Measurements from ENCODE around the gene RIF1.
A peak's percentile ranks its signal among the peaks of the same experiment; 100 is the strongest.
"Not testable (repeated sequence)": the region's sequence is repeated elsewhere in the genome, so short reads cannot be mapped to it uniquely, and the experiment has no call there.

Gene RIF1

GRCh38 chr2:151409601-151410484, at the start of gene RIF1:
RIF1 (plus strand) TSS chr2:151409902; CDS start chr2:151410424, 522 bp downstream.
- peak; percentile 75 to 79 for DNase-seq (ENCODE audit: low read depth in 2 of 2)

- no peak for DNase-seq (ENCODE audit: low read depth in 2 of 2)
Measured at GRCh38 chr2:151361674-151362370, 47.9 kb upstream of the RIF1 start.

DNA sequence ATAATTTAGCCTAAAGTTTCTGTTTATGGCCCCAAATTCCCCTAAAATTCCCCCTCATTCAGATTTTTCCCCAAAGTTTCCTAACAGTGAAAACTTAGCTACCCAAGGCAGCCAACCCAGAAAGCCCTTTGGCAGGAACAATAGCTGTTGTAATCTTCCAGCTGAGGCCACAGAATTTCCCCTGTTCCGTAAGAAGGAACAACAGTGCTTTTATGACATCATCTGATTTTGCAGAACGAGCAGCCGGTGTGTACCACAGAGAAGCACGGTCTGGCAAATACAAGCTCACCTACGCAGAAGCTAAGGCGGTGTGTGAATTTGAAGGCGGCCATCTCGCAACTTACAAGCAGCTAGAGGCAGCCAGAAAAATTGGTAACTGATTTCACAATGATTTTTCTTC, 46.0 kb upstream of the RIF1 start:
- DNase-seq (ENCODE audit: low read depth in 2 of 2) = no peak

GRCh38 chr2:151367571-151367970, 42.1 kb upstream of the RIF1 start:
- DNase-seq (ENCODE audit: low read depth in 2 of 2) = no peak

GRCh38 chr2:151374436-151374835, 35.3 kb upstream of the RIF1 start:
- DNase-seq (ENCODE audit: low read depth in 2 of 2) = no peak

GRCh38 chr2:151379169-151379568, 30.5 kb upstream of the RIF1 start:
- DNase-seq (ENCODE audit: low read depth in 2 of 2) = no peak

GRCh38 chr2:151380580-151381235, 29.0 kb upstream of the RIF1 start:
- no peak for DNase-seq (ENCODE audit: low read depth in 2 of 2)

- no peak for DNase-seq (ENCODE audit: low read depth in 2 of 2)
Measured at GRCh38 chr2:151381266-151381665, 28.4 kb upstream of the RIF1 start.

GRCh38 chr2:151388011-151388410, 21.7 kb upstream of the RIF1 start:
- no peak for DNase-seq (ENCODE audit: low read depth in 2 of 2)

DNA sequence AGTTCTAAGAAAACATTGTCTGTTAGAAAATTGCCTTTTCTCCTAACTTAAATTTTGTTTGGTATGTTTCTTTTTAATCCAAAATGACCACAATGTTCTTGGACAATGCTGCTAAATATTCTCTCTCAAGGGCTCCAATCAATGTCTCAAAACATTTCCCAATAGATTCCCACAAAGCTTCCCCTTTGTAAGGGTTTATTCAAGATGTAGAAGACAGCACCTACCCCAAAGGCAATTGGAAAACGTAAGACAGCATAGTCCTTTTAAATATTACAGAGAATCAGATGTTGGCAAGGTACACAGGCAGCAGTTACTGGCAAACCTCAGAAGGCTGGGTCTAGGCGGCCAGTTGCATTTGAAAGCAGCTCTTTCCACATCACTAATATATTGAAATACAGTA, 18.3 kb upstream of the RIF1 start:
- DNase-seq (ENCODE audit: low read depth in 2 of 2) = no peak

- no peak for DNase-seq (ENCODE audit: low read depth in 2 of 2)
Measured at GRCh38 chr2:151394509-151394908, 15.2 kb upstream of the RIF1 start.

- DNase-seq (ENCODE audit: low read depth in 2 of 2) = no peak
Measured at GRCh38 chr2:151395509-151396374, 14.0 kb upstream of the RIF1 start.

DNA sequence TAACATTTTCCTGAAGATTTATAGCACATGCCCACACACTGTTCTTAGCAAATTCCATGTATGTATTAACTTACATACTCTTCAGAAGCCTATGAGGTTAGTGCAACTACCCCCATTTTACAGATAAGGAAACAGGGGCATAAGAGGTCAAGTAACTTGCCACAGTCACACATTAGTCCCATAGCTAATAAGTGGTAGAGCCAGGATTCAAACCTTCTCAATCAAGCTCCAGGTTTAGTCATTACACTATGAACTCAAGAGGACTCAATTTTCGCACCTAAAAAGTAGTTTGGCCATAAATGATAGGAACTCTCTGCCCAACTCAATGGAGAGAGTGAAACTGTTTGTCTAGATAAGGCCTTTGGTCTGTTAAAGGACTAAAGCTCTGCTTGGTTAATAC, 9.7 kb upstream of the RIF1 start:
- no peak for DNase-seq (ENCODE audit: low read depth in 2 of 2)

DNA sequence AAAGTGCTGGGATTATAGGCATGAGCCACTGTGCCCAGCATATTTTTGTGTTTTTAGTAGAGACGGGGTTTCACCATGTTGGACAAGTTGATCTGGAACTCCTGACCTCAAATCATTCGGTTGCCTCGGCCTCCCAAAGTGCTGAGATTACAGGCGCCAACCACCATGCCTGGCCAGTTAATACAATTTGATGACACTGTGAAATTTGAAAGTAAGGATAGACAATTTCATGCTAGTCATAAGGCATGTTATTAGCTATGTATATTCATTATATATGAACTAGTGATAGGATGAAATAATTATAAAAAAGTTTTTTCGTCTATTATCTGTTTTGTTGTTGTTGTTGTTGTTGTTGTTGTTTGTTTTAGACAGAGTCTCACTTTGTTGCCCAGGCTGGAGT, 8.6 kb upstream of the RIF1 start:
- DNase-seq (ENCODE audit: low read depth in 2 of 2) = no peak

- no peak for DNase-seq (ENCODE audit: low read depth in 2 of 2)
Measured at GRCh38 chr2:151403914-151404313, 5.8 kb upstream of the RIF1 start.

- no peak for DNase-seq (ENCODE audit: low read depth in 2 of 2)
Measured at GRCh38 chr2:151405376-151405775, 4.3 kb upstream of the RIF1 start.

GRCh38 chr2:151407281-151407680, 2.4 kb upstream of the RIF1 start:
- DNase-seq (ENCODE audit: low read depth in 2 of 2) = no peak

DNA sequence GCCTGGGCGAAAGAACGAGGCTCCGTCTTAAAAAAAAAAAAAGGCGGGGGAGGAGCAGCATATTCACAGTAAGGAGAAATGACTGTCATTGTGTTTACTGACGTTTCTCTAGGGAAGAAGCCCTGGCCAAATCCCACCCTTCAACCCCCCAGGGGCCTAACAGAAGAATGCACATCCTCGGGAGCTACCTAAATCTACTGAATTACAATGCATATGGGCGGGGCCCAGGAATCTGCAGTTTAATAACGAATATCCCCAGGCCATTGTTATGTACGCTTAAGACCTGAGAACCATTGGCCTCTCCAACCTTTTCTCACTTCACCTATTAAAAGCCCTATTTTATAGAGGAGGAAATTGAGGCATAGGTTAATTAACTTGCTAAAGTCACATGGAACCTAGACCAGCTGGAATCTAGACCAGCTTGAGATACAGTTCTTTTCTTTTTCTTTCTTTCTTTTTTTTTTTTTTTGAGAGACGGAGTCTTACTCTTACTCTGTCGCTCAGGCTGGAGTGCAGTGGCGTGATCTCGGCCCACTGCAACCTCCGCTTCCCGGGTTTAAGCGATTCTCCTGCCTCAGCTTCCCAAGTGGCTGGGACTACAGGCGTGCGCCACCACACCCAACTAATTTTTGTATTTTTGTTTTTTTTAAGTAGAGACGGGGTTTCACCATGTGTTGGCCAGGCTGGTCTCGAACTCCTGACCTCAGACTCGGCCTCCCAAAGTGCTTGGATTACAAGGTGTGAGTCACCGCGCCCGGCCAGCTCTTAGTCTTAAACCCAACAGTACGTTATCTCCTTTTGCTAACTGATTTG, 708 bp upstream of the RIF1 start:
- no peak for DNase-seq (ENCODE audit: low read depth in 2 of 2)

DNA sequence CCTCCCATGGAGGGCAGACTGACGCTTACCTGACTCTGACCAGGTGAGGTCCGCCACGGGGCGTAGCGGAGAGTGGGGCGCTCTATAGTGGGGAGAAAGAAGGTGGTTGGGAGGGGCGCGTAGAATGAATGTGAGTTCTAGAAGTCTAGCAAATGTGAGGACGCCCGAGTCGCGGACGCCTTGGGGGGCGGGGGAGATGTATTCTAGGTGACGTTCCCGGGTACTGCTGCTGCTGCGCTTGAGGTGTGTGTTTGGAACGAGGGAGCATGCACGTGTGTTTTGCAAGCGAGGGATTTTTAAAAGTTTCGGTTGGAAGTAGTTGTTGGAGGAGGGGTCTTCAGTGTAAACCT, 758 bp downstream of the RIF1 start:
- DNase-seq (ENCODE audit: low read depth in 2 of 2) = peak; percentile 27 to 31

GRCh38 chr2:151417650-151418049, 7.9 kb downstream of the RIF1 start:
- no peak for DNase-seq (ENCODE audit: low read depth in 2 of 2)

GRCh38 chr2:151421681-151422080, 12.0 kb downstream of the RIF1 start:
- not testable (repeated sequence) for DNase-seq (ENCODE audit: low read depth in 2 of 2)

Measured in stimulated activated CD4-positive, alpha-beta T cell treated with anti-CD3 and anti-CD28 coated beads, Interleukin-15, amount 100 ng/mL, for 48 hours (primary cell).